SK-N-SH treated with all-trans-retinoic acid at 6 μM for 48 hours (cell line): Measurements from ENCODE around the gene CFL2.

Source experiments
- ARNTL ChIP-seq: fragments of 450-650 bp; formaldehyde crosslinking; IDR thresholded peaks from 2 replicates; pipeline ENCODE4 v1.5.0; 2020; ENCODE audit warnings: low read depth, mild to moderate bottlenecking, moderate library complexity, borderline replicate concordance
- CSDC2 ChIP-seq: fragments of 250-450 bp; sonication (Bioruptor Pico); IDR thresholded peaks from 2 replicates; pipeline ENCODE4 v1.5.0; 2020; ENCODE audit warnings: mild to moderate bottlenecking, moderate library complexity
- RARB ChIP-seq: fragments of 250-450 bp; sonication (Bioruptor Pico); IDR thresholded peaks from 2 replicates; pipeline ENCODE4 v1.8.0; 2021; ENCODE audit warnings: mild to moderate bottlenecking, moderate library complexity
- TF ChIP-seq, protein P1 (sequence below): fragments of 250-450 bp; sonication (Bioruptor Pico); IDR thresholded peaks from 2 replicates; pipeline ENCODE4 v1.8.0; 2020; ENCODE audit warnings: mild to moderate bottlenecking, moderate library complexity, borderline replicate concordance
- TF ChIP-seq, protein P2 (sequence below): fragments of 250-450 bp; sonication (Bioruptor Pico); IDR thresholded peaks from 2 replicates; pipeline ENCODE4 v1.5.1; 2020; ENCODE audit warnings: low read depth, mild to moderate bottlenecking, moderate library complexity
- TF ChIP-seq, protein P3 (sequence below): fragments of 250-450 bp; sonication (Bioruptor Pico); IDR thresholded peaks from 2 replicates; pipeline ENCODE4 v1.5.0; 2020; ENCODE audit warnings: mild to moderate bottlenecking, moderate library complexity

DNA sequence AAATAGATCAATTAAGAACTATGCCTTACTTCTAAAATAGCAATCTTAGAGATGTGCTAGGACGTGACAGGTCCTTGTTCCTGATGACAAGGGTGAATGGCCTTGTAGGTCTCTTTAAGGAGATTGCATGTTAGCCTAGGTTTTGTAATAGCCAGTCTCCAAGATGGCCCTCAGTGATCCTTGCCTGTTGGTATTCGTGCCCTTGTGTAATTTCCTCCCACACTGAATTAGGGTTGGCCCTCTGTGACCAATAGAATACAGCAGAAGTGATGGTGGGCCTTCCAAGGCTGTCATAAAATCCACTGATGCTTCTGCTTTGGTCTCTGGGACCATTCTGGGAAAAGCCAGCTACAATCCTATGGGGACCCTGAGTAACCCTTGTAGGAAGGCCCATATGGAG lies 46.3 kb downstream of the CFL2 start:
- no peak for TF ChIP-seq RARB (CRISPR knock-in tag)
- no peak for TF ChIP-seq ARNTL (CRISPR knock-in tag)
- TF ChIP-seq, protein P1, sequence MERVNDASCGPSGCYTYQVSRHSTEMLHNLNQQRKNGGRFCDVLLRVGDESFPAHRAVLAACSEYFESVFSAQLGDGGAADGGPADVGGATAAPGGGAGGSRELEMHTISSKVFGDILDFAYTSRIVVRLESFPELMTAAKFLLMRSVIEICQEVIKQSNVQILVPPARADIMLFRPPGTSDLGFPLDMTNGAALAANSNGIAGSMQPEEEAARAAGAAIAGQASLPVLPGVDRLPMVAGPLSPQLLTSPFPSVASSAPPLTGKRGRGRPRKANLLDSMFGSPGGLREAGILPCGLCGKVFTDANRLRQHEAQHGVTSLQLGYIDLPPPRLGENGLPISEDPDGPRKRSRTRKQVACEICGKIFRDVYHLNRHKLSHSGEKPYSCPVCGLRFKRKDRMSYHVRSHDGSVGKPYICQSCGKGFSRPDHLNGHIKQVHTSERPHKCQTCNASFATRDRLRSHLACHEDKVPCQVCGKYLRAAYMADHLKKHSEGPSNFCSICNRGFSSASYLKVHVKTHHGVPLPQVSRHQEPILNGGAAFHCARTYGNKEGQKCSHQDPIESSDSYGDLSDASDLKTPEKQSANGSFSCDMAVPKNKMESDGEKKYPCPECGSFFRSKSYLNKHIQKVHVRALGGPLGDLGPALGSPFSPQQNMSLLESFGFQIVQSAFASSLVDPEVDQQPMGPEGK: no peak
- TF ChIP-seq, protein P2, sequence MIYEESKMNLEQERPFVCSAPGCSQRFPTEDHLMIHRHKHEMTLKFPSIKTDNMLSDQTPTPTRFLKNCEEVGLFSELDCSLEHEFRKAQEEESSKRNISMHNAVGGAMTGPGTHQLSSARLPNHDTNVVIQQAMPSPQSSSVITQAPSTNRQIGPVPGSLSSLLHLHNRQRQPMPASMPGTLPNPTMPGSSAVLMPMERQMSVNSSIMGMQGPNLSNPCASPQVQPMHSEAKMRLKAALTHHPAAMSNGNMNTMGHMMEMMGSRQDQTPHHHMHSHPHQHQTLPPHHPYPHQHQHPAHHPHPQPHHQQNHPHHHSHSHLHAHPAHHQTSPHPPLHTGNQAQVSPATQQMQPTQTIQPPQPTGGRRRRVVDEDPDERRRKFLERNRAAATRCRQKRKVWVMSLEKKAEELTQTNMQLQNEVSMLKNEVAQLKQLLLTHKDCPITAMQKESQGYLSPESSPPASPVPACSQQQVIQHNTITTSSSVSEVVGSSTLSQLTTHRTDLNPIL (CRISPR knock-in tag): no peak
- TF ChIP-seq, protein P3, sequence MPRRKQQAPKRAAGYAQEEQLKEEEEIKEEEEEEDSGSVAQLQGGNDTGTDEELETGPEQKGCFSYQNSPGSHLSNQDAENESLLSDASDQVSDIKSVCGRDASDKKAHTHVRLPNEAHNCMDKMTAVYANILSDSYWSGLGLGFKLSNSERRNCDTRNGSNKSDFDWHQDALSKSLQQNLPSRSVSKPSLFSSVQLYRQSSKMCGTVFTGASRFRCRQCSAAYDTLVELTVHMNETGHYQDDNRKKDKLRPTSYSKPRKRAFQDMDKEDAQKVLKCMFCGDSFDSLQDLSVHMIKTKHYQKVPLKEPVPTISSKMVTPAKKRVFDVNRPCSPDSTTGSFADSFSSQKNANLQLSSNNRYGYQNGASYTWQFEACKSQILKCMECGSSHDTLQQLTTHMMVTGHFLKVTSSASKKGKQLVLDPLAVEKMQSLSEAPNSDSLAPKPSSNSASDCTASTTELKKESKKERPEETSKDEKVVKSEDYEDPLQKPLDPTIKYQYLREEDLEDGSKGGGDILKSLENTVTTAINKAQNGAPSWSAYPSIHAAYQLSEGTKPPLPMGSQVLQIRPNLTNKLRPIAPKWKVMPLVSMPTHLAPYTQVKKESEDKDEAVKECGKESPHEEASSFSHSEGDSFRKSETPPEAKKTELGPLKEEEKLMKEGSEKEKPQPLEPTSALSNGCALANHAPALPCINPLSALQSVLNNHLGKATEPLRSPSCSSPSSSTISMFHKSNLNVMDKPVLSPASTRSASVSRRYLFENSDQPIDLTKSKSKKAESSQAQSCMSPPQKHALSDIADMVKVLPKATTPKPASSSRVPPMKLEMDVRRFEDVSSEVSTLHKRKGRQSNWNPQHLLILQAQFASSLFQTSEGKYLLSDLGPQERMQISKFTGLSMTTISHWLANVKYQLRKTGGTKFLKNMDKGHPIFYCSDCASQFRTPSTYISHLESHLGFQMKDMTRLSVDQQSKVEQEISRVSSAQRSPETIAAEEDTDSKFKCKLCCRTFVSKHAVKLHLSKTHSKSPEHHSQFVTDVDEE (CRISPR knock-in tag): no peak
- no peak for TF ChIP-seq CSDC2
